D341Med (cell line): ENCODE data around the gene FAM72A.
"Not testable (repeated sequence)": the region's sequence is repeated elsewhere in the genome, so short reads cannot be mapped to it uniquely, and the experiment has no call there.

ENCODE experiments used
- DNase-seq: peaks from one replicate; pipeline ENCODE4 v3.0.0; 2012; ENCODE audit warnings: low spot score

Gene FAM72A

DNA sequence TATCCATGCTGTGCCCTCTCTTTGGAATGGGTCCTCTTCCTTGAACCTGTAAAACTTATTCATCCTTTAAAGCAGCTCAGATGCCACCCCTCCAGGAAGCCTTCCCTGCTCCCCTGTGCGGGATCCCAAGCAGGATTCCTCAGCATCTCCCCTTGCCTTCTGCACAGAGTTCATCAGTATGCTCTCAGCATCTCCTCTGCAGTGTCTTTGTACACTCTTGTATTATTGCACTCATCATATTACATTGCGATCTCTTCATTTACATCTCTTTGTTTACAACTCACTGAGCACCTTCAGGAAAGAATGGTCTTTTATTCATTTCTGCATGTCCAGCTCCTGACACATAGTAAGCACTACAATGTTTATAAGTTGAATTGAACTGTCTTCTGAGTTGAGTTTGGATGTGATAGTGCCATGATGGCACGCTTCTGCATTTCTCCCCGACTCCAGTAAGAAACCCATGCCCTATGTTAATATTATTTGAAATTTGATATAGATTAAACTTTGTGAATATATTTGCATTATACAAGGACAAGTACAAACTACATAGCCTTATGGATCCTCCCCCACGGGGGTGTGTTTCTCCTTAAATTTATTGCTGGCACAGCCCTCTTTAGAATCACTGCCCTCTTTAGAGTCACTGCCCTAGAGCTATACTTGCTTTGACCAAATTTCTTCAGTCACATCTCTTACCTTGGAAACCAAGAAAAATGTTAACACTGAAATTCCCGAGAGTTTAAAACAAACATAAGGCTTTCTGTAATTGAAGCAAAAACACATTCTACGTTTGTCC lies 13.2 kb upstream of the FAM72A start:
- not testable (repeated sequence) for DNase-seq

DNA sequence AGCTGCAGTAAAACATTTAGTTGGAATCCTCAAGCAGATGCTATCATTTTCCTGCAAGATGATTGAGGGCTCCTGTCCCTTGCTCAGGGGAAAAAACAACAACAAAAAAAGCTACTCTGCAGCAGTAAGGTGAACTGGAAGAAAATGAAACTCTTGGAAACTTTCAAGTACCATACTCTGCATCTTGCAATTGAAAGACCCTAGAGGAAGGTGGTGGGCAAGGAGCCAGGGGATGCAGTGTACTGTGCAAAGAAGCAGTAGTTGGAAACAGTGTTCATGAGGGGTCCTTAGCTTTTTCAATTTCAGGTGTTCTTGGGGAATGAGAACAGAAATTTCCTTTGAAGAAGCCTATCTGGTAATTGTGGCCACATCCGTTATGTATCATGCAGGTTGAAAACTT lies 8.2 kb upstream of the FAM72A start:
- DNase-seq: not testable (repeated sequence)

DNA sequence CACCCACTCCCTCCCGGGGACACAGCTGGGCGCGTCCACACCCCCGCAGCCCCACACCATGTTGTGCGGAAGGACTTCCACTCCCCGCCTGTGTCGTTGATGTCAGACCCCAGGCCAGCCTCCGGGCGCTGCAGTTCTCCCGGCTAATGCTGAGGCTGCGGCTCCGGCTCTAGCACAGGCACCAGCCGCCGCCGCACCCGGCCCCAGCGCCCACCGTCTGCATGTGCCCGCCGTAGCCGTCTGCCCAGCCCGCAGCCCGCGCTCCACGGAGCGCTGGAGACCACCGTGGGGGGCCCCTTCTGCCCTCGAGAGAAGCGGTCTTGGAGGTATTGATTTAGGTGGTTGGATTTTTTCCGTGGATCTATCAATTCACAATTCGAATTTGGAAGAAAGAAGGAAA lies 2.9 kb upstream of the FAM72A start:
- DNase-seq: not testable (repeated sequence)

DNA sequence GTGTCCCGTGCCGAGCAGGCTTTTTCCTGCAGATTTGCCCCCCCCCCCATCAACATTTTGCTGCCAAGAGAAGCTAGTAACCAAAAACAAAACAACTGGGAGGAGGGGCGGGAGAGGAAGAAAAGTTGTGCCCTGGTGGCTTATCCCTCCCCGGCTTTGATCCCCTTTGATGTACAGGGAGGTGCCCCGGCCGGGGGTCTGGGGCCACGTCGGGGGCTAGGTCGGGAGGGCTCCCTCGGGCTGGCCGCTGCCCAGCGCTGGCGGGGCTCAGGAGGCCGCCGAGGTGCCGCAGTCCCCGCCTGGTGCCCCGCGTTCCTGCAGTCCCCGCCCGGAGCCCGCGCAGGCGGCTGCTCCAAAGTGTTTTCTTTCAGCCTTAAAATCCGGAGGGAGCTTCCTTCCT lies 2.2 kb upstream of the FAM72A start:
- DNase-seq: not testable (repeated sequence)

DNA sequence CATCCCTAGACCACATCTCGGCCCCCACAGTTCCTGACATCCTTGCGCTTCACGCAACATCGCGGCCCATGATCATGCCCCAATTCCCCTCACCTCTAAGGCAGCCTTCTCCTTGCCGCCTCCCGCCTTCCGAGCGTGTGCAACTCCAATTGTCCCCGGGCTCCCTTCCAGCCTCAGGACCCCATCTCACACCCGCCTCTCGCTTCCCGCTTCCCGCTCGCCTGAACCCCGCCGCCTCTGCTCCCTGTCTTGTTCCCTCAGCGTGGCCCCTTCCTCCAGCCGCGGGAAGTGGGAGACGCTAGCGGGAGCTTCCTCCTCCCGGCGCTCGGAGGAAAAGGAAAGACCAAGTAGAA lies 1.5 kb upstream of the FAM72A start:
- DNase-seq: not testable (repeated sequence)

DNA sequence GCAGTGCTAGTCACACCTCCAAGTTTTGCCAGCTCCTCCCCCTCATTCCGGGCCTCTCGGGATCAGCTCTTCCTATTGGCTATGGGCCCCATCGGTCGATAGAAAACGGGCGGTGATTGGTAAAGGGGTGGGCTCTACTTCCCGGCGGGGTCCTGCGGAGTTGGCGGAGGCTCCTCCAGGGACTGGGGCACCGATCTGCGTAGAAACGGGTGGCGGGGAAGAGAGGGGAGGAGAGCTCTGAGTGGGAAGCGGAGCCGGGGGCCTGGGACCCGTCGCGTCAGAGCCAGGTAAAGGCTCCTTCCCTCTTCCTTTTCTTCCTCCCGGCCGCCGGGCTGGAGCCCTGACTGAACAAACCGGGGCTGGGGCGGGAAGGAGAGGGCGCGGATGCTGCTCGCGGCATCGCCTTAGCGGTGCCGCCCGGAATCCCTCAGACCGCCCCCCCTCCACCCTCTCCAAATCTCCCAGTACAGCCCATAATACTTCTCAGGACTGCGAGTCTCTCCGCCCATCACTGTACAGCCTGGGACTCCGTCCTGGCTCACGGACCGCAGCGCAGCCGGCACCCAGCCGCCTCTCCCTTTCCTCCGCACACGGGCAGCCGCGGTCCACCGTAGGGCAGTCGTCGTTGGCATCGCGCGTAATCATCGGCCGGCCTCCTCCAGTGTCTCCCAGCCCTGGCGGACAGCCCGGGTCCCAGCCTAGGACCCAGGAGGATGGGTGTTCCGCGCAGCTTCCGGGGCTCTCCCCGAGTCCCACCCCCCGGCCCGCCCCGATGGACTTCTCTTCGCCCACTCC lies 922 bp upstream of the FAM72A start, which contains the start of gene SRGAP2:
Gene SRGAP2 (plus strand): TSS at position 178 of the 795 bp plus-strand sequence. CDS start 2,430 bp downstream, outside the sequence.
- not testable (repeated sequence) for DNase-seq

DNA sequence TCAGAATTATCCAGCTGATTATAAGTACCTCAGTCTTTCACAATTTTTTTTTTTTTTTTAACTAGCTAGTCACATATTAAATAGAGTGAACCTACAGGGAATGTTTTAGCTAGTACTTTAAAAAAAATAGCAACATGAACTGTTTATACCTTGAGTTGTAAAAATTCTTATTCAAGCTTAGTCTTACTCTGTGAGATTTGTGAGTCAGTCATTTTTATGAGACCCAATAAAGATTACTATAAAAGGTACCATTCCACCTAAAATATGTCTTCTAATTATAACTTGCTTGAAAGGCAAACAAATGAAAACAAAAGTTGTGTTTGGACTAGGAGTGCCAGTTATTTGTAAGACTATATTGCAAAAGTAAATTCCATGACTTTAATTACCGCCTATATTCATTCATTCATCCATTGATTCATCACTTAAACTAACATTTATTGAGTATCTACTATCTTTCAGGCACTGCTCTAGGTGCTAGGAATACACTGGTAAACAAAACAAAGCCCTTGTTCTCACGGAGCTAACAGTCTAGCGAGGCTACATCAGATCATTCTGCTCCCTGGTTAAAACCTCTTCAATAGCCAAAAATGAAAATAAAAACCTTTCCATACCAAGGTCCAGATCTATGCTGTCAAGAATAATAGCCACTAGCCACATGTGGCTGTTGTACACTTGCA lies 5.8 kb downstream of the FAM72A start:
- not testable (repeated sequence) for DNase-seq

DNA sequence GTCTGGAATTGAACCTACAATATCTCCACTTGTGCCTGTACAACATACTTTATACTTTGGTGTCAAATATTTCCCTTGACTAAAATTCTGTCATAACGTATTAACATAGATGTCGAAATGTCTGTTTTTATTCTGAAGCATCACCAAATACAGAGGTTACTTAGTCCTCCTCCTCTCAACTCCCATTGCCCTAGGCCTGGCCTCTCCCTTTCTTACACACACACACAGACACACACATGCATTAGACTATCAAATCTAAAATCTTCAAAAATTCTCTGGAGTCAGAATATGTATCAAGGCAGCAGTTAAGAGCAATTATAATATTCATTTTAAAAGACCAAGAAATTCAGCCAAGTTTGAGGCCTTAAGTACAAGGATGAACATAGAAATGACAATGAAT lies 7.5 kb downstream of the FAM72A start:
- not testable (repeated sequence) for DNase-seq

DNA sequence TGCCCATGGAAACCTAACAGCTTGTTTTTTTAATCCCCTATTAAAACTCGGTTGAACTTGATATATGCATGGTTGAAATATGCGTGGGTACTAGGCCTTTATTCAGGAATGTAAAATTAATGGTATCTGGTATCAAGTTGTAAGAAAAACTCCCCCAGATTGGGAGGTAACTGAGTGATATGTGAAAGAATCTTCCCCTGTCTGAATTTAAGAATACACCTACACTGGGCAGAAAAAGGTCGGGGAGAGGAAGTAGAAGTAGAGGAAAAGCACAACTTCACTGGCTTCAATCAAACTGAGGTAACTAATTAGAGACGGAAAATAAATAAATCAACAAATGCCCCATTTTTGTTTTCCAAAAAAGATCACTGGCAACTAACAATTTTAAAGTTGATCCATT lies 15.8 kb downstream of the FAM72A start:
- DNase-seq: not testable (repeated sequence)

DNA sequence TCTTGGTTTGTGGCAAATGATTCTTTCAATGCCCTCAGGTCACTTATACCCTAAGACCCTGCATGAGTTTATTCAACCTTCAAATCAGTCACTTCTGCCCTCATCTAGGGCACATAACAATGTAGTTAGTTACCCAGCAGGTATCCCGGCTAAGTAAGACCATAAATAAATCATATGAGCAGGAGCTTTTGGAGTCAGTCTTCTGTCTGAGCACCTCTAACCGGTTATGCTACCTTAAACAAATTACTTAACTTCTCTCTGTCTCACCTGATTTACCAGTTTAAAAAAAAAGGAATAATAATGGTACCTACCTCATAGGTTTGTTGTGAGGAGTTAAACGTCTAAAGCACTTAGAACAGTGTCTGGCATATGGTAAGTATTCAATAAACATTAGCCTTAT lies 16.9 kb downstream of the FAM72A start:
- DNase-seq: not testable (repeated sequence)

DNA sequence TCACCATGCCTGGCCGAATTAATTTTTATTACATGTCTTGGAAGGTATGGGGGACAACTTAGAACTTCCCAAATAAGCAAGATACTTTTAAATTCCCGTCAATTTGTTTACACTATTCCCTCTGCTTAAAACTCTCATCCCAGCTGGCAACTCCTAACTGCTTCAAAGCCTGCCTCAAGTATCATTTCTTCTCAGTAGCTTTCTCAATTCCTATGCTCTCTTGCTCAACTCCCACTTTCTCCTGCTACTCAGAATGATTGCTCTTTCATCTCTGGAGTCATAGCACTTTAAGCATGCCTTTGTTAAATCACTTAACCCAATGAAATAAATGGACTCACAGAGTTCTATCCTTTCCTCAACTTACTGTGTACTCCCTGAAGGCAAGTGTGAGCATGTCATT lies 18.9 kb downstream of the FAM72A start:
- not testable (repeated sequence) for DNase-seq

DNA sequence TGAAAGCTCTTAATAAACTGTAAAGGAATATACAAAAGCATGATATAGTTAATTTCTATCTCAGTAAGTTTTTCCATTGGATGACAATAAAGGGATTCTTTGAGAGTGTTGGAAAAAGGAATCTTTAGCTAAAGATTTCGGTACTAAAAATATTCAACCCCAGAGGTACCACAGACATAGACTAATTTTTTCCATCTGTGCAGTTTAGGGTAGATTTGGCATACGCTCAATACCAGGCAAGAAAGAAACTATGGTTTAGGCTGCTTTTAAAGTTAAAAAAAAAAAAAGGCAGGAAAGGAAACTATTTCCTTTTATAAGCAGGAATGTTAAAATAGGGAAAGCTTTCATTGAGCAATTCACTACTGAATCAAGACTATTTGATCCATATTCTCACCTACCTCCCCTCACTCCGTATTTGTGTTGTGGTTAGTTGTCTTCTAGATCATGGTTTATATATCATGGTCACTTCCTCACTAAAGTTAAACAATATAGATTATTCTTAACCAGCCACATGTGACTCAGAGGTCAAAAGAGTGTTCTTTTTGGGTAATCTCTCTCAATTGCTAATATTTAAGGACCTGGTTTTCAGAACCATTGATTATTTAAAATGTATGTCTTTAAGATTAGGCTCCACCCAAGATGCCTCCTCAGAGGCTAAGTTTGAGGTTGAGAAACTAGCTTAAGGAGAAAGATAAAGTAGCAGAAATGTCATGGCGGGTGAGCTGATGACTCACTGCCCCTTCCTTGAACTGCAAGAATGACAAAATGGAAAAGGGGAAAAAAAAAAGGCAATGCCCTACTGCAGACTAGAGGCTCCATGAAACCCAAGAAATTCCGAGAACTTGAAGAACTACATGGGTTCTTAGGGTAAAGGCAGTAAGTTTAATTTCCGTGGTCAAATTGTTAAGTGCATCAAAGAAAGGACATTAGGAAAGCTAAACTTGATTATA lies 20.0 kb downstream of the FAM72A start:
- DNase-seq: not testable (repeated sequence)

DNA sequence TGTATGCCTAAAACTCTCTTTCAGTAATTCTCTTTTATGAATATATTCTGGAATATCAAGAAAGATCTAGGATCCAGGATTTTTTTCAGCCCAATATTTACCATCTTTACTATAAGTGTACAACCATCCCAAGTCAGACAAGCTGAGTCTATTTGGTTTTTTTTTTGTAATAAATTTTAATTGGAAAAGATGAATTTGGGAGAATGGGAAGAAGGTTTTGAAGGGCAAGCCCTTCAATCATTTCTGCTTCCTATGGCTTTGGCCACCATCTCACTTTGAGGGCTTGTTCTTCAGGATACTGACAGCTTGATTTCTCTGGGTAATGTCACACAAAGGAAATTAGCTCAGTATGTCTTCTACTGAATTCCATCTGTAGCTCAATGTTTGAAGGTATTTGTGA lies 23.0 kb downstream of the FAM72A start:
- DNase-seq: not testable (repeated sequence)

DNA sequence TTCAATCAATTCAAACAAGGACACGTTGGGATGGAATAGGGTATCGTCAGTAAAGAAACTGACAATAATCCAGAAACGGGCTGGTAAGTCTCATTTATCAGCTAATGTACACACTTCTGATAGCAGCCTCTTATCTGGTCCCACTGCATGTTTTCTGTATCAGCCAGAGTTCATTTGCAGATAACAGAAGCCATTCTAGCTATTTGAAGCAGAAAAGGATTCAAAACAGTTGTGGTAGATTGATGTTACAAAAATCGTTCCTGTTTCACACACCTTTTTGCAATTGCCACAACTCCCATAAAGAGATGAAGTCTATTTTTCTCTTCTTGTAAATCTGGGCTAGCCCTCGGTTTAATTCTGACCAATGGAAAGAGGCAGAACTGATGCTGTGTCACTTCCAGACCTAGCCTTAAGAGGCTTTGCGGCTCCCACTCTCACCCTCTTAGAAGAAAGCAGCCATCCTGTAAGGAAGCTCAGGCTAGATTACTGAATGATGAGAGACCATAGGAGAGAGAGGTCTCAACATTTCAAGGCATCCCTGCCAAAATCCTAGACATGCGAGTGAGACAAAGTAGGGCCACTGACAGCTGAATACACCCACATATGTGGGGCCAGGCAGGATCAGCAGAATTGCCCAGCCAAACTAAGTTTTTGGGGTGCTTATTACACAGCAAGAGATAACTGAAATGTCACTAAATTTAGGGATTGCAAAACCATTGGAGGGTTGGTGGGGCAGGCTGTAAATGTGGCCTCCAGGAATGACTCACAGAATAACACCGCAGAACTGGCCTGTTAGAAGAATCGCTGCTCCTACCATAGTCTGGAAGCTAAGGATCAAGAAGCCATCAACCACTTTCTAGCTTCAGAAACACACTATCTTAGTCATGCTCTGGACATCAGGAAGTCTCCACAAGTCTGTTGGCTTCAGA lies 24.3 kb downstream of the FAM72A start:
- DNase-seq: peak; percentile 0

DNA sequence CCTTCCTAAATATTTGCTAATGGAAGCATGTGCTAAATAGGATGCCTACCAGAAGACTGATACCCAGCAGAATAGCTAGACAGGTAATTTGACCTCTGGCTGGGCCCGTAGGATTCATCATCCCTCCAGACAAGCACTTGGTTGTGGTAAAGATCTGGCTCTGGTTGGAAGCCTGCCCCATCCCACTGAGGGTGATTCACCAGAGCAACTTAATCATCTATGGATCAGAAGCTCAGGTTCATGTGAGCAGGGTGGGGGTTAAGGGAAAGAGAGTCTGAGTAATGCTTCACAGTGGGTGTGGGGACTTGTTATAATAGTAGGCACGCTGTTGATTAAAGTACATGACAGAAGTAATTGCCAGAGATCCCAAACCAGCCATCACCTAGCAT lies 26.5 kb downstream of the FAM72A start:
- DNase-seq: not testable (repeated sequence)

DNA sequence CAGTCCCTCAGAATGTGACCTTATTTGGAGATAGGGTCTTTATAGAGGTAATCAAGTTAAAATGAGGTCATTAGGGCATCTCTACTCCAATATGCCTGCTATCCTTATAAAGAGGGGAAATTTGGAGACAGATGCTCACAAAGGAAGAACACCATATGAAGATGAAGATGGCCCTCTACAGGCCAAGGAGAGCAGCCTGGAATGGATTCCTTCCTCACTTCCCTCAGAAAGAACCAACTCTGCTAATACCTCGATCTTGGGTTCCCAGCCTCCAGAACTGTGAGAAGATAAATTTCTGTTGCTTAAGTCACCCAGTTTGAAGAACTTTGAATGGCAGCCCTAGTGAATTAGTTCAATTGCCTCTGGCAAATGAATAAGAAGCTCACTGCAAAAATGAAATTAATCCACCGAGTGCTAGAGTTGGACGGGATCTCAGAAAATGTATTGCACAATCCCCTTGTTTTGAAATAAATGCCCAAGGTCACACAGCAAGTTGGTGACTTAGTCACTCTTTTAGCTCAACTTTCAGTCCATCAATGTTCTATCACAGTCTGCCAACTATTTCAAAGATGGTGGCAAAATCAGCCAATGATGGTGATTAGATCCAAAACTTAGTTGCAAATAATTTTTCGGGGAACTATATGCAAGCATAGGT lies 27.1 kb downstream of the FAM72A start:
- not testable (repeated sequence) for DNase-seq

DNA sequence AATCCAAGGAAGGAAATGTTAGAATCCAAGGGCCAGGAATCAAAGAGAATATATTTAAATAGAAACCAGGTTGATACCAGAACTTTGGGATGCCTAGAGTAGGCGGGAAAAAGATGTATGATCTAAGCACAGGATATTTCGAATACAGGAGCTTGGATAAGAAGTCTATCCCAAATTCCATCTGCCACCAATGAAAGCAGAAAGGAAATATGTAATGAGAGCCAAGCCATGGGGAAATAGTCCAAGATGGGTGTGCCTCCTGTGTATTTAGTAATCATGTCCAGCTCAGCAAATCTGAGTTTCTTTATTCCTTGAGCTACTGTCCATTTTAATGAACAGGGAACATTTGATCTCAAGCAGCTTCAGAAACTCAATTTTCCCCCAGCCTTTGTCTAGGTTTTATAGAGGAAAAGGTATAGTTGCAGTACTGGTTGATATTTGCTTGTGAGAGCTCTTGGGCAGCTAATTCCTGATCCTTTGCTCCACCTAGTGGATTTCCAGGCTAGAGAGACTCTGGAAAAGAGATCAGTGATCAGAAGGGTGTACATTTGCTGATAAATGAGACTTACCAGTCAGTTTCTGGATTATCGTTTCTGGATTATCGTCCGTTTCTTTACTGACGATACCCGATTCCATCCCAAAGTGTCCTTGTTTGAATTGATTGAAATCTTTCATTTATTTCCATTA lies 28.3 kb downstream of the FAM72A start:
- DNase-seq: not testable (repeated sequence)

DNA sequence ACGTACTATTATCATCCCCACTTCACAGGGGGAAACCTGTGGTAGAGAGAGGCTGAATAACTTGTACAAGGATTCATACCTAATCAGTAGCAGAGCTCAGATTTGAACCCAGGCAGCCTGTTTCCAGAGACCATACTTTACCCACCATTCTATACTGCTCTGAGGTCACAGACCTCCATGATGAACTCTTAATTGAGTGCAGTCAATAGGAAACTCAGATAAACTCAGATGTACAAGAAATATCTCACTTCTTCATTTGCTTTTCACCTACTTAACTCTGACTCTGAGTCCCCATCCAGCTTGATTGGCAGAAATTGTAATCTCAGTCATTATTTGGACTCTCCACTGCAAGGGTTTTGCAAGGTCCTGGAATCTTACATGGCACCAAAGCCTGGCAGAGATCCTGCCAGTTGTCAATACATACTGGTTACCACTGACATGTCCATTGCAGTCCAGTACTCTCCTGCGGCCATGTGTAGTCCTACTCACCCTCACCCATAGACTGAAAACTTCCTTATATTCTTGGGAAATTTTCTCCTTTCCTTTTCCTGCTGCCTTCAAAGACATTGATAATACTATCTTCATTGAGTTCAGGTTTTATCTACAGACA lies 29.4 kb downstream of the FAM72A start:
- DNase-seq: not testable (repeated sequence)

DNA sequence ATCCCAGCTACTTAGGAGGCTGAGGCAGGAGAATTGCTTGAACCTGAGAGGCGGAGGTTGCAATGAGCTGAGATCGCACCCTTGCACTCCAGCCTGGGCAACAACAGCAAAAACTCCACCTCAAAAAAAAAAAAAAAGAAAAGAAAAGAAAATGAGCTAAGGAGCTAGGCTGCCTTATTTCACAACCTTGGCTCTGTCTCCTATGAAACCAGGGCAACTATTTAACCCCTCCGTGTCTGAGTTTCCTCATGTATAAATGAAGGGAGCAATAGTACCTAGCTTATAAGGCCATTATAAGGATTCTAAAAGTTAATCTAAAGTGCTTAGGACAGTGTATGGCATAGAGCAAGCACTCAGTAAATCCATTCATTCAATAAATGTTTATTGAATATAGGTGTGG lies 32.8 kb downstream of the FAM72A start:
- not testable (repeated sequence) for DNase-seq
